ENCODE measurements around the gene PTN.
"Not testable (repeated sequence)": the region's sequence is repeated elsewhere in the genome, so short reads cannot be mapped to it uniquely, and the experiment has no call there.

Gene PTN

GRCh38 chr7:137262599-137262998, 80.9 kb downstream of the PTN start:
- no peak for DNase-seq

GRCh38 chr7:137258552-137258951, 85.0 kb downstream of the PTN start:
- no peak for DNase-seq

- DNase-seq: no peak
Measured at GRCh38 chr7:137254766-137255165, 88.8 kb downstream of the PTN start.

GRCh38 chr7:137245890-137246289, 97.6 kb downstream of the PTN start:
- no peak for DNase-seq

GRCh38 chr7:137245186-137245585, 98.3 kb downstream of the PTN start:
- no peak for DNase-seq

GRCh38 chr7:137243741-137244140, 99.8 kb downstream of the PTN start:
- DNase-seq: no peak

DNA sequence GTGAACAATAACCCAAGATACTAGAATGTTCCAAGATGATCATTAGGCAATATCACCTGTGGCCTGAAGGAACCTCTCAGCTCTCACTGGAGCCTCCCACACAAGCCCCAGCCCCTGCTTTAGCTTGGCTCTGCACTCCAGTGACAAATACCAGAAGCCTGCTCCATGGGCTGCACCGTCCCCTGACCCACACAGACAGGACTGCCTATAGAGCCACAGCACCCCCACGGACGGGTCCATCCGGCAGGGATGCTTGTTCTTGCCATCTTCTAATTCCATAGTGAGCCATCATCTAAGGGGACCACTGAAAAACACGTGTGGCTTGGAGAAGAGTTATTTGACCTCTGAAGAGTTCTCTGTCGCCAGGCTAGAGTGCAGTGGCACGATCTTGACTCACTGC, 100.9 kb downstream of the PTN start:
- no peak for DNase-seq

DNA sequence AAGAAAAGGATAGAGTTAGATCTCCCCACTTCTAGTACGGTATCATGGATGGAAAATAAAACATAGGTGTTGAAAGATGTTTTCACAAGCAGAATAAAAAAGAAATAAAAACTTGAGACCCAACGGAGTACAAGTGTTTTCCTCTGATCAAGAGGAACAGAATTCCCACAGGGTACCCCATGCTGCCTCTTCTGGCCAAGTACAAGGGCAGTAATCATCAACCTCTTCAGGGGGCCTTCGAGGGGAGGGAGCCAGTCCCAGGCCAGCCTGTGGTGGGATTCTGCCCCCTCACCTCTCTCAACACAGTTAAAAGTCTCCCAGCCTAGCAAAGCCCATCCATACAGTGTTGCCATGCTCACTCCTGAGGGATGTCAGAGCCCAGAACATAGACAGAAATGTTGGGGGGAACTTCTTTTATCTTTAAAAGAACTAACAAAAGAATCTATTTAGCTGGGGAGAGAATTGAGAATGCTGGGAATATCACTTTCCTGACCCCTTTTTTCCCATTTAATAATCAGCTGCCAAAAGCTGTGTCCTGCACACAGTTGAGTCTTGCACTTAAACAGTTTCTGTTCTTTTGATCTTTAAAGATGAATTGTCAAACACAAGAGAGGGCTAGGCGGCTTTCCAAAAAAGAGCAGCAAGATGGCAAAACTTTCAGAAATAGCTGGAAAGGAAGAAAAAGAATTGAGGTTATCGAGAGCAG, 101.7 kb downstream of the PTN start:
- no peak for DNase-seq

- DNase-seq: not testable (repeated sequence)
Measured at GRCh38 chr7:137239186-137239585, 104.3 kb downstream of the PTN start.

DNA sequence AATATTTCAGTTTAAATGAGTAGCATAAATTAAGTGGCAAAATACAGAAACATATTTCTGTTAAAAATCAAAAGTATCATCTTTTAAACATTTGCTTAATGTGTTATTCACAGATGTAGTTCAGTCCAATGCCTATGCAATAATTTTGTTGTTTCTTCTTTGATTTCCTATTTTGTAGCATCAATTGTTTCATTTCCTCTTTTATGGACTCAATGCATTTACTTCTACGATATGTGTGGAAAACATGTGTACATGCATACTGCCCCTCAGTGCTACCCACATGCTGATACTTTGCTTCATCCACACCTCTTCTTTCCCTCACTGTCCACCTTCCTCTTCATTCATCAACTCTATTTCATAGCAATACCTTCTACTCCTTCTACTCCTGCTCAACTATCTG, 108.1 kb downstream of the PTN start:
- no peak for DNase-seq

GRCh38 chr7:137231167-137231566, 112.4 kb downstream of the PTN start:
- DNase-seq: no peak

GRCh38 chr7:137221467-137221866, 122.1 kb downstream of the PTN start:
- DNase-seq: no peak

DNA sequence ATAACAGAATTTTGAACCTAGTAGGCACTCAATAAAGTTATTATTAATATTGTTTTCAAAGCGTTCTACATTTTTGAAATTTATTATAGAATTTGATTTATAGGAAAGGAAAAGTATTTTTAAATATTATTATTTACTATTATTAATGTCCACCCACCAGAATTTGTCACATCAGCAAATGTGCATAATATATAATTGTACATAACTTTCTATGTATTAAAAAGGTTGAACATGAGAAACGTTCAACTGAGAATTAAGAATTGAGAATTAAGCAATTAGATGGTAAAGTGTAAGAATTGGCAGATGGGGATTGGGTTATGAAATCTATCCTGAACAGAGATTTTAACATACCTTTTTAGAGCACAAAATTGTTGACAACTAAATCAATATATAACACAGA, 129.8 kb downstream of the PTN start:
- DNase-seq: no peak

DNA sequence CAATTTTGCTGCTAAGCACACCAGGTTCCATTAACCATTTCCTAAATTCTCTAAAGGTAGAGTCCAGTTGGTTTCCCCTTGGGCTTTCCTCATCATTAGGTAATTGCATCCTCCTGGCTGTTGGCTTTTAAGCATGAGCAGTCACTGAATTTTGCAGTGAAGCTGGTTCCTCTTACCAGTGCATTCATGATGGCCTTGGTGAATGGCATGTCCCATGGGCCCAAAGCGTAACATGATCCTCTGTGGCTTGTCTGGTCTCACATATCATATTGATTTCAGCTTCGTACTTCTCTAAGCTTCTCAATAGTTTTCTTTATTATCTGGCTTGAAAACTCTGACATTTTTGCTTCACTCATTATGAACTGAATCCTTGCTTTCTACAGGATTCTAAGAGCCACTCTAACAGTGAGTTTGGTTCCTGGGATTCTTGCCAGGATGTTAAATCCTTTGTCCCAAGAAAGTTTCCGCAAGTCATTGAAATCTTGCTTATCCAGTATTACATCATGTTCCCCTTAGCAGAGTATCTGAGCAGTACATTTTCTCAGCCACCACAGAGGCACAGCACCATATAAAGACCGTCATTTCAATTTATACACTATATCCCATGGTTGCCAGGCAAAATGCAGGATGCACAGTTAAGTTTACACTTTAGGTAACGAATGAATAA, 134.2 kb downstream of the PTN start:
- peak; percentile 33 for DNase-seq

GRCh38 chr7:137206770-137207169, 136.8 kb downstream of the PTN start:
- DNase-seq: no peak

DNA sequence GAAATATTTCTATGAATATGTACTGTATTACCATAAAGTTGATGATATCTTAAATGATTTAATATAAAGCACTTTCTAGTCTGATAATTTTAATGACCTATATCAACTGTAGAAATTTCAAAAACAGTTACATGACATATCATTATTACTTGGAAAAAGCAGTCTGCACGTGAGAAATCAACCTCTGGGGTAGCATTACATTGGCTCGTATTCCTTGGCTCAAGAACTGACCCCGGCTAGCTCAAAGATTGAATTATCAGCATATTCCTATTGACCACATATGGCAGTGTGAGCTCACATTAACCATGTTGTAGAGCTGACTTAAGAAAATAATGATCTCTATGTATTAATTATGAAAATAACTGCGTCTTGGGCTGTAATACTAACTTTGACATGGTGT, 139.3 kb downstream of the PTN start:
- no peak for DNase-seq

DNA sequence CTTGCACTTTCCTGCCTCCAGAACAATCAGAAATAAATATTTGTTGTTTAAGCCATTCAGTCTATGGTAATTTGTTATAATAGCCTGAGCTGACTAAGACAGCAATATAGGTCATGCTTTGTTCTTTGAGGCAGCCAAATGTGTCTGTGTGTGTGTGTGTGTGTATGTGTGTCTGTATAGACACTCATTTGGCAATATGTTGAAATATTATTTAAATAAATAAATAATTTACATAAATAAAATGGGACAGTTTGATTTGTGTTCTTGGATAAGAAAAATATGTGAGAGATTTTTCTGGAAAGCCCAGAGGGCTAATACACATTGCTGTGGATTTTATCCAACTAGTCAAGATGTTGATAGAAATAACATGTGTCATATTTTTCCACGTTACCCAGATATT, 140.2 kb downstream of the PTN start:
- DNase-seq: no peak

- DNase-seq: no peak
Measured at GRCh38 chr7:137196648-137197047, 146.9 kb downstream of the PTN start.

DNA sequence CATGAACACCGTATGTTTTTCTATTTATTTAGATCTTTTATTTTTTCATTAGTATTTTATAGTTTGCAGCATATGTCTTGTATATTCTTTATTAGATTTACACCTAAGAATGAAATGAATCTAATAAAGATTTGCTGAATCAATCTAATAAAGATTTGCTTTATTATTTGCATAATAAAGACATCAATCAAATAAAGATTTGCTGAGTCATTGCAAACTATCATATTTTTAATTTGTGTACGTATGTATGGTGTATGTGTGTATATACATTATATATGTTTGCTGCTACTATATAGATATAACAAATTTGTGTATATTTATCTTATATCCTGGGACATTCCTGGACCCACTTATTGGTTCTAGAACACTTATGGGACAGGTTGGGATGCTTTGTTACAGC, 147.5 kb downstream of the PTN start:
- DNase-seq: no peak

DNA sequence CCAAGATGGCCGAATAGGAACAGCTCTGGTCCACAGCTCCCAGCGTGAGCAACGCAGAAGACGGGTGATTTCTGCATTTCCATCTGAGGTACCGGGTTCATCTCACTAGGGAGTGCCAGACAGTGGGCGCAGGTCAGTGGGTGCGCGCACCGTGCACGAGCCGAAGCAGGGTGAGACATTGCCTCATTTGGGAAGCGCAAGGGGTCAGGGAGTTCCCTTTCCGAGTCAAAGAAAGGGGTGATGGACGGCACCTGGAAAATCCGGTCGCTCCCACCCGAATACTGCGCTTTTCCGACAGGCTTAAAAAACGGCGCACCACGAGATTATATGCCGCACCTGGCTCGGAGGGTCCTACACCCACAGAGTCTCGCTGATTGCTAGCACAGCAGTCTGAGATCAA, 161.9 kb downstream of the PTN start:
- not testable (repeated sequence) for DNase-seq
